T1000 (cell line): ENCODE results near the gene ATXN1.
"Not testable (repeated sequence)": the region's sequence is repeated elsewhere in the genome, so short reads cannot be mapped to it uniquely, and the experiment has no call there.

Source experiments
- DNase-seq: peaks from one replicate; lab custom pipeline; 2025; ENCODE audit warnings: mixed read lengths; lab: John Stamatoyannopoulos, UW

ATXN1 gene

DNA sequence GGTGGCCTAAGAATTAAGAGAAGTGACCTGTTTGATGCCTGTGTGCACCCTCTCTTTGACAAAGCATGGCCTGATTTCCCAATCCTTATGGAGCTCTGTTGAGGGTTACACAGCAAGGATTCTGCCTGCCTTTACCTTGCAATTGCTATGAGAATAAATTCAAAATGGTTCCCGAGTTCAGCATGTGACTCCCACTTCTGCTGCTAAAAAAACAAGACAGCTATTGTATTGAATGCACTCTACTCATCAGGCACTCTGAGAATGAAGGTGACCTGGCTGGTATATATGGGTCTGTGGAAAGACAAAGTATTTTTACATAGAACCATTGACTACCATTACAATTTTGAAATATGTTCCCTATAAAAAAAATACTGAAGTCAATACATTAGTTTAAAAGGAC is 190.3 kb downstream of the ATXN1 start:
- no peak for DNase-seq

DNA sequence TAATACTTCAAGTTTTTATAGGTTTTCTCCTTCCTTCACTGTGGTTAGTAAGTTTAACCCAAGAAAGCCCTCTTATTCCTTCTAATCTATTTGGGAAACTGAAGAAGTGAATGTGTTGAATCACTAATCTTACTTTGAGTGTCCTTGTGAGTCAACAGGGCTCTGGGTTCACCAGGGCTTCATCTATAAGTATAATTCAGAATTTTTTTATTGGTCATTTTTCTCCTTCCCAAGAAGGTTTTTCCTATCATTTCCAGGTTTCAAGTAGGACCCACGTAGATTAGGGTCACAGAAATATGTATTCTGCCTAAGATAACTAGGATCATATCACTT is 191.1 kb downstream of the ATXN1 start:
- no peak for DNase-seq

DNA sequence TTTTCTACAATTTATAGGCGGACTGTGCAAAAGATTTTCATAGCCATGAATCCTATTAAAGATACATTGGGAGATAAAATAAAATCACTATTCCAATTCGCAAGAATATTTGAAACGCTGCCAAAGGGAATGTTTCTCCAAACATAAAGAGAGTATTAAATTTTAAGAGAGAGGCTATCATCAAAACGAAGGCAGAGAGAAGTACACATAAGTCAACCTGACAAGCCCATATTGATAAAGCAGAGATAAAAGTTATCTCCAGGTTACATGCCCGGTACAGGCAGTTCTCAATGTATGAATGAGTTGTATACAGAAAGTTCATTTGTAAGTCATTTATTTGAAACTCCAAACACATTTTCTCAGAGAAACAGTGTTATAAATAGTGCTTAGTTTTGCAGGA is 193.1 kb downstream of the ATXN1 start:
- no peak for DNase-seq

DNA sequence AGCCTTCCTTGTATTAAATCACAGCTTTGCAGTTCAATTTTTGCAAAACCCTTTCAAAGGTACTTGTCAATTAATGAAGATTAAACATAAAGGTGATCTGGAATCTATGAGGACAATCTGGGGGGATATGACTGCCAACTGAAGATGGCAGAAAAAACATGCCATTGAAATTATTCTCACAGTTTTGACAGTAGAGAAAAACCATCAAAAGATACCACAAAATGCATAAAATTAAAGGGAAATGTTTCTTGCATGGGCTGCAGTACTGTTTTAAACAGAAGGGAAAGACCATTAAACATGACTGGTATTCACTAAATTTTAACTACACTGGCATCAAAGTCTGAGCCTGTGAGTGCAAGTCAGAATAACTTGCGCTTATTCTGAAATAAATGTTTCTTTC is 194.2 kb downstream of the ATXN1 start:
- no peak for DNase-seq

DNA sequence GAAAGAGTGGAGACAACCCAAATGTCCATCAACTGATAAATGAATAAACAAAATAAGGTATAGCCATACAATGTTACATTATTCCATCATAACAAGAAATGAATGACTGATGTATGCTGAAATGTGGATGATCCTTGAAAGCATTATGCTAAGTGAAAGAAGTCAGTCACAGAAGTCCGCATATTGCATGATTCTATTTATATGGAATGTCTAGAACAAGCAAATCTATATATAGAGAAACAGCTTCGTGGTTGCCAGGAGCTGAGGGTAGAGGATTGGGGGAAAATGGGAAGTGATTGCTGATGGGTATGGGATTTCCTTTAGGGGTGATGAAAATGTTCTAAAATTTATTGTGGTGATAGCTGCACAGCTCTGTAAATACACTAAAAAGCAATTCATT is 196.8 kb downstream of the ATXN1 start:
- no peak for DNase-seq

DNA sequence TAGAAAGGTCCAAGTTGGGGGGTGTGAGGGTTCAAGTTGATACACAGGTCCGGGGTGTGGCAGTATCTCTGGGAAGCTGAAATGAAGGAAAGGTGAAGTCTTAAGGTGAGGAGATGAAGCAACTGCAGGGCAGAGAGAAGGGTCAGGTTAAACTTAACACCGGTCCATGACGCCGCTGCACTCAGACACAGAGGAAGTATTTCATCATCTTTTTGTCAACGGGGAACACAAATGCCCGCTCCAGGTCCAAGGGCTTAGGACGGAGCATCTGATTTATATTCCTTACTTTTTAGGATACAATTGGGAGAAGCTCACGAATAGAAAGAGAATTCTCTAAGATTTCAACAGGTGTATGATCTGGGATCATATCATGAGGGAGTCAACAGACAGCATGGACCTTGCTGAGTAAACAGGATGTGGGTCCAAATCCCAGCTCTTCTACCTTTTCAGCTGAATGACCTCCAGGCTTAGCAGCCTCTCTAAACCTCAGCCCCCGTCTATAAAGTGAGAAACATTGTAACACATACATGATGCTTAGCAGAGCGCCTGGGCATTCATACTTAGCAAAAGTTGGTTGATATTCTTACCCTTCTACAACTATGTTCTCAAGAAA is 197.5 kb downstream of the ATXN1 start:
- DNase-seq, result no peak

DNA sequence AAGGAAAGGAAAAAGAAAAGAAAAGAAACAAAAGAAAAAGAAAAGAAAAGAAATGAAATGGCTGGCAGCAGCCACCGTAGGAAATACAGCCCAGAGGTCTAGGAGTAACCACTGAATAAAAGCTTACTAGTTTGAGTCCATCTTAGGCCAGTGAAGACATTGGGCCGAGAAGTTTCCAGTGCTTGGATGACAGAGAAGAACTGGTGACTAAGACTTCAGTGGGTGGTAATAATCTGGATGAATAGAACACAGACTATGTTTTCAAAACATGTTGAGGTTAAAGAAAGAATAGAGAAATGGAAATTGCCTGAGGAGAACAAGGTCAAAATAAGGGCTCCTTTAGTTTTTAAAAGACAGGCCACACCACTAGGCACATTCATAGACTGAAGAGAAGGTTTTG is 198.8 kb downstream of the ATXN1 start:
- no peak for DNase-seq

DNA sequence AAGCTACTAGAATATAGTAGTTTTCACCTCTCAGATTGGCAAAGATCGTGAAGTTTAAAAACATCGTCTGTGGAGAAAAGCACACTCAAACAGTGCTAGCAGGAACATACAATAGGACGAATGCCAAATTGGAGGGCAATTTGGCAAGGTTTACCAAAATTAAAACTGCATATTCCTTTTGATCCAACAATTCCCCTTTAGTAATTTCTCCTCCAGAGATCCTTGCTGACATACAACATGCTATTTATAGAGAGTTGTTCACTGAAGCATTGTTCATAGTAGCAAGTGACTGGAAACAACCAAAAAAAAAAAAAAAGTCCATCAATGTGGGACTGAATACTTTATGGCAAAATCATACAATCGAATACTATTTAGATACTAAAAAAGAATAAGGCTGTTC is 202.2 kb downstream of the ATXN1 start:
- DNase-seq, result no peak

DNA sequence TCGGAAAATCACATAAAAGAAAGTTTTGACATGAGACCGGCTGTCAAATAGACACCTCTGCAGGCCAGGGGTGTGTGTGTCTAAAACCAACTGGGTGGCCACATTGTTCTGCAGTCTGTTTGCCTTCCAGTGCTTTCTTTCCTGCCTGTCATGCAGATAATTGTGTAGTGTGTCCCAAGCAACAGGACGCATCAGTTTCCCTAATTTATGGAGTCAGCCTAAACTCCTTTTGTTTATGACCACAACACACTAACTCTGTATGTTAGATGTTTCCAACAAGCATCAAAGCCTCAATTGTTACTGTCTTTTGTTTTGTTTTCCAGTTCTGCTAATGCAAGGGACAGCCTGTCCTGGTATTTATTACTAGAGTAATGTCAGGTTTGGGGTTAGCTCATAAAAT is 205.7 kb downstream of the ATXN1 start:
- DNase-seq, result no peak

DNA sequence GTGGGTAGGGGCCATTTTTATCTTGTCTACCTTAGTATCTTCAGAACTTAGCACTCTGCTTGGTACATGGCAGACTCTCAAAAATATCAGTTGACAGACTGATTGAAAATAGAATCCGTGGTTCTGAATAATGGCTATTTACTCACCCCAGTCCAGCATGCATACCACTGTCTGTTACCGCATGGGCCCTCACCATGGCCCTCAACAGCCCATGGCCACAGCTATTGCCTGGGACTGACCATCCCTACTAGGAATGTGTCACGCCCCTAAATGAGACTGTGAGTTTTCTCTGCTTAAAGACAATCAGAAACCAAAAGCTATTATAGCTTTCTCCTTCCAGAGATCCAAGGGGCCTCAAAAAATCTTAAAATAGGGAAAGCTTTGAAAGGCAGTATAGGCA is 207.7 kb downstream of the ATXN1 start:
- DNase-seq, result no peak

DNA sequence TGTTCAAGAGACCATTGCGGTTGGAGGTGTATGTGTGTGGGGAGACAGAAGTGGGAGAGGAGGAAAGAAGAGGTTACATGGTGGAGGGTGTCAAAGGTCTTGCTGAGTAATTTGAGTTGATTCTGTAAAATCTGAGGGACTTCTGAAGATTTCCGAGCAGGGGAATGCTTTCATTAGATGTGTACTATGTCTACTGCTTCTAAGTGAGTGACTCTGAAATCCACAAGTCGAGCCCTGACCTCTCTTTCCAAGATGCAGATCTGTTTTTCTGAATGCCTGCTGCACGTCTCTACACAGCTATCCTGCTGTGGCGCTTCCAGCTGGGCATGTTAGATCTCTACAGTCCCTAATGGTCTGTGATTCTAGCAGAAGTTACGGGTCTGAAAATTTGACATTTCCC is 209.8 kb downstream of the ATXN1 start:
- DNase-seq, result no peak

DNA sequence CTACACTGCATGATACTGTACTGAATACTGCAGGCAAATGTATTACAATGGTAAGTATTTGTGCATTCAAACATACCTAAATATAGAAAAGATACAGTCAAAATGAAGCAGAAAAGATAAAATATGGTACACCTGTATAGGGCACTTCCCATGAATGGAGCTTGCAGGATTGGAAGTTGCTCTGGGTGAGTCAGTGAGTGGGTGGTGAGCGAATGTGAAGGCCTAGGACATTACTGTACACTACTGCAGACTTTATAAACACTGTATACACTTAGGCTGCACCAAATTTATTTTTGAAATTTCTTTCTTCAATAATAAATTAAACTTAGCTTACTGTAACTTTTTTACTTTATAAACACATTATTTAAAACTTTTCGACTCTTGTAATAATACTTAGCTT is 213.1 kb downstream of the ATXN1 start:
- DNase-seq, result no peak

DNA sequence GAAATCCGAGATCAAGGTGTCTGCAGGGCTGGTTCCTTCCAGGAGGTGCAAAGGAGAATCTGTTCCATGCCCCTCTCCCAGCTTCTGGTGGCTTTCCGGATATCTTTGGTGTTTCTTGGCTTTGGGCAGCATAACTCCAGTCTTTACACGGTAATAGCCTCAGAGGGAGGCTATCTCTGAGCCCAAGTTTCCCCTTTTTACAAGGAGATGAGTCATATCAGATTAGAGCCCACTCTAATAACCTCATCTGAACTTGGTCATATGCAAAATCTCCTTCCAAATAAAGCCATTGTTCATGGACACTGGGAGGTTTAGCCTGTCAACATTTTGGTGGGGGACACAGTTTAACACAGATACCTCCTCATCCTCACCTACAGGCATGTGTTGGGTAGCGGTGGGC is 213.7 kb downstream of the ATXN1 start:
- no peak for DNase-seq

DNA sequence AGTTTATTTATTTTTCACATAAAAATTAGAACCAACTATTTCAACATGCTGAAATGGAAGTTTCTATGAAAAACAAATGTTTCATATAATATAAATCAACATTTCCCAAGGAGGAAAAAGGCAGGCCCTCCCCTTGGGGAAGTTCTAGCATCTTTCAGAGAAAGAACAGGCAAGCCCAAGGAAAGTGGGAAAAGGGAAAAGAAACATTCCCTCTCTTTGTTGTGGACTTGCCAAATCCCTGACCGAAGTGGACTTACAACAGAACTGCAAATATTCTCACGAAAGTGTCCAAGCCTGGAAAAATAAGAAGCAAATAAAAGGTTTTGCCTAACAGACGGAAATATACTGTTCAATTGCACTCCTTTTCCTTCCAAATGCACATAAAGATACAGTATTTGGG is 214.4 kb downstream of the ATXN1 start:
- no peak for DNase-seq

DNA sequence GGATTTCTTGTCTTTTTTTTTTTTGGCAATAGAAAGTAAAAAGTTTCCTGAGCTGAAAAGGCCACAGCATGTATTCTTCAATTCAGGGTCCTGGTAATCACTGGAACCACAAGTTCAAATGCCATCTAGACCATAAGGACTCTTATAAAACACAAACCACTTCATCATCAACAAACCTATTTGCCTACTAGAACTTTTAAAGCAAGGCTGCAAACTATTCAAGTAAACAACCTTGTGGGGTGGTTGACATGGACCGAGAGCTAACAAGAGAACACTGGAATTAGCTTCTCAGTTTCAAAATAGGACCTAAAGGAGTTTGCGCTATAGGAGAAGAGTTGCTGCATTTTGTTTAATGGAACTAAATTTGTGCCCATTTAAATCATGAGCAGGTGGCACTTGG is 215.9 kb downstream of the ATXN1 start:
- DNase-seq, result no peak

DNA sequence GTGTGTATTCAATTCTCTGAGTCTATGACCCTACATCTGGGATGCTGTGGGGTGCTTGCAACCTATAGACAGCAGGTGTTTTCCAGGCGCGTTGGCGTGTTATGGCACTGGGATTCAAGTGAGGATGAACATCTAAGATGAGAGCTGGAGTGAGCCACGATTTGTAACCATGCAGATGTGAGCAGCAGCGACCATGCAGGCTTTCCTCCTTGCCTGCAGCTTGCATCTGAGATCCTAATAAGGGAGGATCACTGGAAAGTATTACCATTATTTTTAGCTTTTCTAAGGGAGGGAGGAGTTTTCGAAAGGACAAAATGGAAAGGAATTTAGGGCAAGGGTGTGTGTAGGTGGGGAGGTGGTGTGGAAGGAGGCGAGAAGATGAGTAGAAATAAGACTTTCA is 216.7 kb downstream of the ATXN1 start:
- DNase-seq, result no peak

DNA sequence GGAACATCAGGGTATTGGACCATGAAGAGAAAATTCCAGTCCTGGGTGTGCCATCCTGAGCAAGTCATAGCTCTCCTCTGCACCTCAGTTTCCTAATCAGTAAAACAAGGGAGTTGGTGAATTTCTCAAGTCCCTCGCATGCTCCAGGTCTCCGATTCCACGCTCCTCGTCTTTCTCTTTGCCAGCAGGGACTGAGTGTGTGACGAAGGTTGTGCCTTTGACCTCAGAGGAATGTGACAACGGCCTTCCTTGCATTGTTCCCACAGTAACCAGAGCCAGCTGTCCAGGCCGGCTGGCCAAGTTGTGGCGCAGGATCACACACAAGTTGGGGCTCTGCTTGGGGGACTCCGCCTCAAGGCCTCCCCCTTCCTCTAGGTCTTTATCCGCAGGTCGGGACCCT is 217.3 kb downstream of the ATXN1 start:
- DNase-seq, result no peak

DNA sequence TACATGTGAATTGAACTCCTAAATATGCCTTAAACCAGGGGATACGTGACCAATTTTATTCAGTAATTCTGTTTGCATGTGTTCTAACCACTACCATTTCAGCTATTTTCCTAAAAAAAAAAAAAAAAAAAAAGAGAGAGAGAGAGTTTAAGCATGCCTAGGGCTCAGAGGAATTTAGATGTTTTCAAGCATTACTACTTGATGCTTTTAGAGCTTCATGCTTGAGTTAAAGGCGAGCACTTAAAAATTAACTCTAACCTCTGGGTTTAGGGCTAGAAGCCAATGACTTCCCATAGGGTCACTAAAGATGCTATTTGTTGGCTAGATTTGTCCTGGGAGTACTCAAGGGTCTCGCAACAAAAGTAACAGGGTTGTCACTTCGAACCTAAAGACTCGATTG is 217.7 kb downstream of the ATXN1 start:
- no peak for DNase-seq

DNA sequence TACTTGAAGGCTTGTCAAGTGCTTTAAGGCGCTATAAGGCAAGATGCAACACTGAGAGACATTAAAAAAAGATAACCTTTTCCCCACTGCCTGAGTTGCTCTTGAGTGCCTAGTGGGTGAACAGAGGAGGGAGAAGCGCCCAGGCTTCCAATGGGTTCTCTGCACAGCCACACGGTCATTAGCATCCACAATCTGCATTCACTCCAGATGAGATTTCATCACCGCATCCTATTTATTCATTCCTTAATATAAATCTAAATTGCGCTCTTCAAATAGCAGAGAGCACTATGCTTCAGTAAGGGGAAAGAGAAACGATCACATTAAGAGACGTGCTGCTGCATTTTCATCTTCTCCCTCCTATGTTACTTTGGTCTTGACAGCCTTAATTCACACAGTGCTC is 219.2 kb downstream of the ATXN1 start:
- DNase-seq, result no peak

DNA sequence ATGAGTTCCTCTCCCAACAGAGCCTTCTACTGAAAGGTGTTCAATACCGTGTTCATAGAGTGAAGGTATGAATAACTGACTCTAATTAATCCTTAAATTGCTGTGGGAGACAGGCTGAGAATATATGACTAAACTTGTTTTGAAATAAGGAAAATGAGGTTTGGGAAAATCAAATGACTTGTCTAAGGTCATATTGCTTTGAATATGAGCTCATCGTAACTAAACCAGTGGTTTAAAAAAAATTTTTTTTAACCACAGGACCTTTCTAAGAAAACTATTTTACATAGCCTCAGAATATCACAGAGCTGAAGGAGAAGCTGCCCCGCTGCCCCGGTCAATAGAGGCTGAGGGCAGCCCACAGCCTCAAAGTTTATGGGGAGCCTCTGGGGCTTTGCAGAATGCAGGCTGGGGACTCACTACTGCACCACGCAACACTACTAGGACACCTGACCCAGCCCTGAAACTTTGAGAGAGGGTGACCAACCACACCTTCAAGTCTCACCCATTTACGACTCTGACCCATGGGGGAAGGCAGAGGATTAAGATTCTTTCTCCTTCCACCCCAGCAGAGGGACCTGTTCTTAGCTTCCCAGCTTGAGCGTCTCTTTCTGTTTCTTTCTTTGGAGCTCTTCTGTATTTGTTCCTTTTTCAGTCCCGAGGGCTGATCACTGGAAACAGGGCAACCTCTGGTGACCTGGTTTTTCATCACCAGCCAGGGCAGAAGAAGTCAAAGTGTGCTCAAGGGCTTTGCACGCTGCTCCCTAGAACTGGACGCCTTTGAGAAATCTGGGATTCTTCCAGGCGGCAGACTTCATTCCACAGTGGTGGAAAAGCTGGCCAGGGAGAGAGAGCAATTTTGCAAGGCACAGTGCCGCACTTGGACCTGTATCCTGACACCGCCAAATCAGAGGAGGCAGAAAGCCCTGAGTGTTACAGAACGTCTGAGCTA is 220.2 kb downstream of the ATXN1 start:
- no peak for DNase-seq

DNA sequence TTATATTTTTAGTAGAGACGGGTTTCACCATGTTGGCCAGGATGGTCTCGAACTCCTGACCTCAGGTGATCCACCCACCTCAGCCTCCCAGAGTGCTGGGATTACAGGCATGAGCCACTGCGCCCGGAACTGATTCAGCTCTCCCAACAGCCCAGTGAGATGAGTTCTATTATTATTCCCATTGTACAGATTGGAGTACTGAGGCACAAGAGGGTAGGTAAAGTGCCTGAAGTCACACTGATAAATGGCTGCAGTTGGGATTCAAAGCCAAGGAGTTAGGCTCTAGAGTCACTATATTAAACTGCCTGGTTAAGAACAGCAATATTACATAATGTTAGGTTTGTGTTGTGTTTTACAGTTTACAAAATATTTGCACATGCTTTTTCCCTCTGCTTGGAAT is 220.9 kb downstream of the ATXN1 start:
- DNase-seq, result not testable (repeated sequence)

DNA sequence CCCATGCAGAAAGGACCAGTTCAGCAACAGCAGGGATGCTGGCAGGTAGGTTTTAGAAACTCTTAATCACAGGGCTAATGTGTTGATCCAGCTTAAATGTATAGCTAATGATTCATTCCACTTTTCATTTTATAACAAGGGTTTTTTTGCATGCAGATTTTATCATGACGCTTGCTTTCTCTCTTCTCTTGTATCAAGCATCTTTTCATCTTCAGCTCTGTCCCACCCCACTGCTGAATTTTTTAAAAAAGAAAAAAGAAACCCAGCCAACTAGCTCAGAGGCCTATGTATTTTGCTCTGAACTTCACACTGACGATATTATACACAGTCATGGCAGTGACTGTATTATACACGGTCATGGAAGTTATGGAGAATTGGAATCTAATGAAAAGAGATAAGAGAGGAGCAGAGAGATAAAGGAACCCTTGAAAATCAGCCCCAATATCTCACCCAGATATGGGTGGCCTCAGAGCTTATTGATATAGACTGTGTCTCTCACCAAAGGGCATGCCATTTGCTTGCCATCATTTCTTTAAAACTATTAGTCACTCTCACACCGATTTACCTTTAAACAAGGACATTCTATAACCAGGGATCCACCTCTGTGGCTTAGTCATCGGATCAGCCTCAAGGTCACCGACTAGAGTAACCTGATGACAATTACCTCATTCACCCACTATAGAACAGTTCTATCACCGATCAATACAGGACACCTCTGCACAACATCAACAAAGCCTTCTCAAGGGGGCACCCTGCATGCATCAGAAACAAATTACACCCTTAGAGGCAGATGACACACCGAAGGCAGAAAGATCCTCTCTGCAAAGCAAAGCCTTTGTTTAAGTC is 222.0 kb downstream of the ATXN1 start:
- no peak for DNase-seq

DNA sequence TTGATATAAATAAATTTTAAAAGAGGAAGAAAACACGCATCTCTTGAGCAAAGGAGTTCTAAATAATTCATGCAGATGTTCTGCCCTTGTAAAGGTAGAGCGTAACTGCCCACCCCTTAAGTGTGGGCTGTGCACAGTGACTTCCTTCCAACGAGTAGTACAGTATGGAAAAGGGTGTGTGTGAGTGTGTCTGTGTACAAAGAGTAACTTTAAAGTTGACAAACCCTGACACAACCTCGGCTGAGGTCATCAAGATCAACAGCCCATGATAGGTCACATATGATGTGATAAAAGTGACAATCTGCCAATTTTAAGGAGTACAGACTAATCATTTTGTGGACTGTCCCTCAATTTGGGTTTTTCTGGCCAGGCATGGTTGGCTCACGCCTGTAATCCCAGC is 225.7 kb downstream of the ATXN1 start:
- DNase-seq, result no peak
